ENCODE measurements around the gene PDE3B. TPM values are rescaled to one million over a fixed set of nuclear protein-coding genes. Genes with fewer than 3 reads are reported as not detected.

Gene PDE3B
- total RNA-seq, 1 experiment from 2014 or later: 4.8 TPM

GRCh38 chr11:14904745-14905103 lies 261.1 kb downstream of the PDE3B start:
- POLR2A ChIA-PET (ENCODE audit: low non-redundant PET): no interaction called here

GRCh38 chr11:14905104-14906033 lies 261.8 kb downstream of the PDE3B start:
- no peaks in the 10 kb centered on the region for H3K27me3 ChIP-seq (replicated peaks; ENCODE audit: insufficient read depth, low read depth, low read length, poor library complexity)
- intact Hi-C loops (cut with micrococcal nuclease; ENCODE audit: unreplicated experiment): loop anchor here (5.0 kb wide), 3 partner anchors 102 to 368 kb away; partner anchors contain the start of gene PDE3B
- DNase-seq (ENCODE audit: low spot score): peak; percentile 35
- ChIA-PET POLR2A (ENCODE audit: low non-redundant PET) (no interaction called here), CTCF (interaction anchor here (3.3 kb wide), 1 partner anchor 115 kb away, joined by 40 read pairs; no protein-coding TSS in a partner anchor)
- H3K9me3 ChIP-seq (ENCODE audit: low read depth, low read length, poor library complexity, severe bottlenecking): no peaks in the 10 kb centered on the region
- H3K36me3 ChIP-seq (ENCODE audit: insufficient read depth, low read length, poor library complexity, severe bottlenecking): no peaks in the 10 kb centered on the region
- H3K4me1 ChIP-seq (ENCODE audit: insufficient read depth, low read length, poor library complexity, severe bottlenecking): peaks cover 21% of the 10 kb centered on the region
- peak overlapping the region; percentile 52 for H3K27ac ChIP-seq (ENCODE audit: low read depth, low read length, poor library complexity, severe bottlenecking)
- peak overlapping the region; percentile 55 for H3K4me3 ChIP-seq (ENCODE audit: low read depth, low read length, poor library complexity, severe bottlenecking)
- no TSS peak for BruUV-seq (replicated peaks)
- TF ChIP-seq EZH2 (IDR thresholded peaks at IDR 0.05; ENCODE audit: borderline replicate concordance, low read depth, low read length, poor library complexity, severe bottlenecking) (no peak), CTCF (conservative IDR thresholded peaks at IDR 0.05; ENCODE audit: low read depth, low read length) (peak; percentile 45; the same call in 1 of the 2 replicates)

More at GRCh38 chr11:14904745-14905103, 261.1 kb downstream of the PDE3B start:
- intact Hi-C loops (cut with micrococcal nuclease; ENCODE audit: unreplicated experiment): loop anchor here (5.0 kb wide), 3 partner anchors 103 to 367 kb away; partner anchors contain the start of gene PDE3B
- Histone ChIP-seq H3K27me3 (replicated peaks; ENCODE audit: insufficient read depth, low read depth, low read length, poor library complexity) (no peaks in the 10 kb centered on the region), H3K4me3 (ENCODE audit: low read depth, low read length, poor library complexity, severe bottlenecking) (peak overlapping the region; percentile 55), H3K36me3 (ENCODE audit: insufficient read depth, low read length, poor library complexity, severe bottlenecking) (no peaks in the 10 kb centered on the region), H3K27ac (ENCODE audit: low read depth, low read length, poor library complexity, severe bottlenecking) (peak overlapping the region; percentile 52), H3K9me3 (ENCODE audit: low read depth, low read length, poor library complexity, severe bottlenecking) (no peaks in the 10 kb centered on the region), H3K4me1 (ENCODE audit: insufficient read depth, low read length, poor library complexity, severe bottlenecking) (peaks cover 20% of the 10 kb centered on the region)
- BruUV-seq (replicated peaks): no TSS peak
- CTCF ChIA-PET: interaction anchor here (1.0 kb wide), 1 partner anchor 115 kb away, joined by 4 read pairs; no protein-coding TSS in a partner anchor
- TF ChIP-seq CTCF (conservative IDR thresholded peaks at IDR 0.05; ENCODE audit: low read depth, low read length) (peak; percentile 88), EZH2 (IDR thresholded peaks at IDR 0.05; ENCODE audit: borderline replicate concordance, low read depth, low read length, poor library complexity, severe bottlenecking) (no peak)
- DNase-seq (ENCODE audit: low spot score): peak; percentile 72

GRCh38 chr11:14906578-14906977 lies 263.0 kb downstream of the PDE3B start:
- ChIA-PET CTCF (interaction anchor here (2.3 to 3.8 kb wide), 3 partner anchors 116 to 284 kb away, joined by 13 to 52 read pairs (median 40); partner anchors contain the start of gene CALCB), POLR2A (ENCODE audit: low non-redundant PET) (no interaction called here)
- Histone ChIP-seq H3K9me3 (ENCODE audit: low read depth, low read length, poor library complexity, severe bottlenecking) (no peaks in the 10 kb centered on the region), H3K4me3 (ENCODE audit: low read depth, low read length, poor library complexity, severe bottlenecking) (no peak overlapping the region), H3K4me1 (ENCODE audit: insufficient read depth, low read length, poor library complexity, severe bottlenecking) (peaks cover 21% of the 10 kb centered on the region), H3K27me3 (replicated peaks; ENCODE audit: insufficient read depth, low read depth, low read length, poor library complexity) (no peaks in the 10 kb centered on the region), H3K27ac (ENCODE audit: low read depth, low read length, poor library complexity, severe bottlenecking) (no peak overlapping the region), H3K36me3 (ENCODE audit: insufficient read depth, low read length, poor library complexity, severe bottlenecking) (no peaks in the 10 kb centered on the region)
- intact Hi-C loops (cut with micrococcal nuclease; ENCODE audit: unreplicated experiment): loop anchor here (5.0 kb wide), 3 partner anchors 101 to 369 kb away; partner anchors contain the start of gene PDE3B
- TF ChIP-seq CTCF (conservative IDR thresholded peaks at IDR 0.05; ENCODE audit: low read depth, low read length): no peak
- TF ChIP-seq EZH2 (IDR thresholded peaks at IDR 0.05; ENCODE audit: borderline replicate concordance, low read depth, low read length, poor library complexity, severe bottlenecking): no peak
- no peak for DNase-seq (ENCODE audit: low spot score)
- BruUV-seq (replicated peaks): no TSS peak
